Liver (tissue), 9 donors: ENCODE results near the gene LBX1. TPM values are rescaled to one million over a fixed set of nuclear protein-coding genes. Genes with fewer than 3 reads are reported as not detected.

ENCODE experiments used
- DNase-seq: peaks from one replicate; pipeline ENCODE4 v3.0.0-alpha.2; 2017; ENCODE audit warnings: low spot score
- H3K27ac ChIP-seq, 2 donors: one replicate each; pipeline ENCODE4 v1.7.0; 2013; ENCODE audit warnings: inconsistent platforms in 2 of 2, low read length in 2 of 2, control low read depth in 1 of 2, low read depth in 1 of 2, mild to moderate bottlenecking in 1 of 2
- H3K27me3 ChIP-seq, 4 donors: one replicate each; pipeline versions ENCODE4 v1.6.1 to v1.7.0; 2013; ENCODE audit warnings: low read length in 3 of 4, inconsistent platforms in 1 of 4, mild to moderate bottlenecking in 1 of 4, moderate library complexity in 1 of 4; ENCODE audit not compliant: control insufficient read depth in 4 of 4, insufficient read depth in 4 of 4
- H3K36me3 ChIP-seq, 4 donors: one replicate each; pipeline versions ENCODE4 v1.6.1 to v1.7.0; 2013; ENCODE audit warnings: low read length in 3 of 4, mild to moderate bottlenecking in 3 of 4, low read depth in 1 of 4, moderate library complexity in 1 of 4; ENCODE audit not compliant: control insufficient read depth in 4 of 4, insufficient read depth in 3 of 4
- H3K4me1 ChIP-seq, 4 donors: one replicate each; pipeline versions ENCODE4 v1.6.1 to v1.7.0; 2013; ENCODE audit warnings: low read length in 3 of 4, mild to moderate bottlenecking in 3 of 4, moderate library complexity in 1 of 4; ENCODE audit not compliant: control insufficient read depth in 4 of 4, insufficient read depth in 4 of 4
- H3K4me3 ChIP-seq, 3 donors: one replicate each; pipeline versions ENCODE4 v1.6.1 to v1.7.0; 2013; ENCODE audit warnings: low read length in 3 of 3, control low read depth in 1 of 3, low read depth in 1 of 3, mild to moderate bottlenecking in 1 of 3
- H3K9ac ChIP-seq, 2 donors: one replicate each; pipeline ENCODE4 v1.7.0; 2013; ENCODE audit warnings: low read length in 2 of 2, mild to moderate bottlenecking in 2 of 2, moderate library complexity in 2 of 2, control low read depth in 1 of 2, low read depth in 1 of 2
- H3K9me3 ChIP-seq, 4 donors: one replicate each; pipeline versions ENCODE4 v1.6.1 to v1.7.0; 2013; ENCODE audit warnings: low read length in 3 of 4; ENCODE audit not compliant: control insufficient read depth in 4 of 4
- EGR1 ChIP-seq, 2 donors: IDR thresholded peaks; 2 replicates each; pipeline ENCODE4 v1.6.1; 2016 to 2018; ENCODE audit warnings: antibody characterized with exemption in 2 of 2, low read depth in 2 of 2
- FOXA1 ChIP-seq: IDR thresholded peaks from 2 replicates; pipeline ENCODE4 v1.6.1; 2016; ENCODE audit warnings: antibody characterized with exemption
- FOXA2 ChIP-seq: IDR thresholded peaks from 2 replicates; pipeline ENCODE4 v1.6.1; 2016; ENCODE audit warnings: antibody characterized with exemption
- GABPA ChIP-seq, 2 donors: IDR thresholded peaks in 1 of 2; conservative IDR thresholded peaks in 1 of 2; 2 replicates each; pipeline ENCODE4 v1.6.1; 2016; ENCODE audit warnings: antibody characterized with exemption in 2 of 2, mild to moderate bottlenecking in 1 of 2, moderate library complexity in 1 of 2
- HNF4G ChIP-seq: IDR thresholded peaks from 2 replicates; pipeline ENCODE4 v1.6.1; 2016; ENCODE audit warnings: antibody characterized with exemption
- JUND ChIP-seq, 2 donors: IDR thresholded peaks; 2 replicates each; pipeline ENCODE4 v1.6.1; 2016; ENCODE audit warnings: antibody characterized with exemption in 2 of 2
- NR2F2 ChIP-seq: IDR thresholded peaks from 2 replicates; pipeline ENCODE4 v1.6.1; 2016; ENCODE audit warnings: antibody characterized with exemption
- RAD21 ChIP-seq, 2 donors: IDR thresholded peaks; 2 replicates each; pipeline ENCODE4 v1.6.1; 2016; ENCODE audit warnings: antibody characterized with exemption in 2 of 2, mild to moderate bottlenecking in 2 of 2
- RXRA ChIP-seq, 2 donors: IDR thresholded peaks; 2 replicates each; pipeline ENCODE4 v1.6.1; 2017 to 2018; ENCODE audit warnings: antibody characterized with exemption in 2 of 2, mild to moderate bottlenecking in 1 of 2
- SP1 ChIP-seq: IDR thresholded peaks from 2 replicates; pipeline ENCODE4 v1.6.1; 2018; ENCODE audit warnings: antibody characterized with exemption, mild to moderate bottlenecking
- TAF1 ChIP-seq: conservative IDR thresholded peaks from 2 replicates; pipeline ENCODE4 v1.6.1; 2016; ENCODE audit warnings: antibody characterized with exemption, mild to moderate bottlenecking
- YY1 ChIP-seq: IDR thresholded peaks from 2 replicates; pipeline ENCODE4 v1.6.1; 2016; ENCODE audit warnings: antibody characterized with exemption, mild to moderate bottlenecking
- WGBS: extraction: QIAGEN DNeasy Blood & Tissue Kit; methylation state at CpG from one replicate; pipeline ENCODE4 v1.1.7; 2013; 5-methylcytosine and 5-hydroxymethylcytosine counted together
- polyA plus RNA-seq, 2 donors: library from polyadenylated mRNA; stranded (reverse) in 1 of 2; unstranded in 1 of 2; fragments of 200-250 nt in 1 of 2; fragments of >200 nt in 1 of 2; fragmentation: Nextera tagmentation in 1 of 2; extraction: Ambion mirVana in 1 of 2; gene quantifications; one replicate each; pipeline versions ENCODE4 v1.2.1 to v1.2.3, GENCODE V29; 2013 to 2015
- total RNA-seq, 2 donors: library from RNA; depleted of rRNA; stranded (reverse); fragments of >200 nt; gene quantifications; one replicate each; pipeline ENCODE4 v1.2.3, GENCODE V29; 2014
- TF ChIP-seq, protein P1 (sequence below): IDR thresholded peaks from 2 replicates; pipeline ENCODE4 v1.6.1; 2016; ENCODE audit warnings: antibody characterized with exemption
- TF ChIP-seq, protein P2 (sequence below): IDR thresholded peaks from 2 replicates; pipeline ENCODE4 v1.6.1; 2016; ENCODE audit warnings: antibody characterized with exemption
- TF ChIP-seq, protein P3 (sequence below): fragments of 150-350 bp; IDR thresholded peaks from 2 replicates; pipeline ENCODE4 v1.5.1; 2017; ENCODE audit warnings: improper control_type of control experiment, low read depth, low read length; ENCODE audit not compliant: missing input control
- TF ChIP-seq, protein P4 (sequence below): IDR thresholded peaks from 2 replicates; pipeline ENCODE4 v1.6.1; 2016; ENCODE audit warnings: antibody characterized with exemption, mild to moderate bottlenecking
- donor health status: healthy.
- donor health status: healthy.
- donor health status: healthy.
- donor health status: healthy.
- donor health status: healthy.

The LBX1 gene
- total and polyA plus RNA-seq, 4 donors: not detected

DNA sequence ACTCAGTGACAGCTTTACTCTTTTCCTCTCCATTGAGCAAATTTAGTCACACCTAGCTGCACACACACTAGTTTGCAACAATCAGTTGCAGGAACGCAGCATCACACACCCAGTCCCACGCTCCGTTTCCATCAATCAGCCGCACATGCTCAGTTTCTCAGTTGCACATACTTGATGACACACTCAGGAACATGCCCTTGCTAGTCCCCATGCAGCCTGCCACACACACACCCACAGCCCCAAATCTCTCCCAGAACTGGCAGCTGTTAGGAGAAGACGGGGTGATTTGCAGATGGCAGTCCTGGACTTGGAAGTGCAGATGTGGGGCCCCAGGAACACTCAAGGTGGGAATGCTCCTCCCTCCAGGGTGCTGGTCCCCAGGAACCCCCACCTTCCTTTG, 7.7 kb downstream of the LBX1 start:
- TF ChIP-seq RXRA (IDR thresholded peaks at IDR 0.05) (no peak), RAD21 (IDR thresholded peaks at IDR 0.05) (no peak), EGR1 (IDR thresholded peaks at IDR 0.05; ENCODE audit: low read depth in 2 of 2) (no peak), JUND (IDR thresholded peaks at IDR 0.05) (no peak), FOXA1 (no peak), YY1 (no peak), GABPA (IDR thresholded peaks at IDR 0.05 in 1 of 2, conservative IDR thresholded peaks at IDR 0.05 in 1 of 2) (no peak)
- TF ChIP-seq, protein P1, sequence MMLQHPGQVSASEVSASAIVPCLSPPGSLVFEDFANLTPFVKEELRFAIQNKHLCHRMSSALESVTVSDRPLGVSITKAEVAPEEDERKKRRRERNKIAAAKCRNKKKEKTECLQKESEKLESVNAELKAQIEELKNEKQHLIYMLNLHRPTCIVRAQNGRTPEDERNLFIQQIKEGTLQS: no peak
- no peak for DNase-seq
- Histone ChIP-seq H3K4me1 (peaks cover 19 to 45% (median 27%) of the 10 kb centered on the region in 4 donors), H3K27me3 (peaks cover 0 to 49% (median 27%) of the 10 kb centered on the region in 4 donors), H3K36me3 (no peaks in the 10 kb centered on the region), H3K4me3 (no peak overlapping the region), H3K9ac (no peak overlapping the region), H3K27ac (no peak overlapping the region), H3K9me3 (no peaks in the 10 kb centered on the region)
- 15% methylated on average over 5 of the region's 5 CpGs for WGBS

DNA sequence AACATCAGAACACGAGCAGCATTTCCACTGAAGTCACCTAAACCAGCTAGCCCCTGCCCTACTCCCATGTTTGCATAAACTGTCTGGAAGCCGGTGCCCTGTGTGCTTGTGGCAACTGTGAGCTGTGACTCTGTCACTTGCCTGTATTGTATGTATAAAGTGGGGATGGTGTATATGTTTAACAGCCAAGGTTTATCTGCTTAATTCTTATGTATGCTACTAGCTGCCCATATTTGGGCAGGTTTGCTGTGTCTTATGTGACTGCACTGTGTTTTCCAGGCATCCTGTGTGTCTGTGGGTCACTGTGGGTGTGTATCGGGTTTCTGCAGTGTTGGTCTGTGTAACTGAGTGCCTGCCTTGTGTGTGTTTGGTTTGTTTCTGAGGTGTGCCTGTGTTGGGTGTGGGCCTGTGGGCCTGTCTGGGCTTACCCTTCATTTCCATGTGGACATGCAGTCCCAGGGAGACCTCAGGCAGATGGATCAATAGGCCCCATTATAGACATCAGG, 9.3 kb downstream of the LBX1 start:
- no peak overlapping the region for H3K4me3 ChIP-seq
- WGBS: 42% methylated on average over 3 of the region's 3 CpGs
- TF ChIP-seq GABPA (IDR thresholded peaks at IDR 0.05 in 1 of 2, conservative IDR thresholded peaks at IDR 0.05 in 1 of 2) (no peak), RAD21 (IDR thresholded peaks at IDR 0.05) (no peak), RXRA (IDR thresholded peaks at IDR 0.05) (no peak), TAF1 (no peak), FOXA2 (no peak), NR2F2 (no peak), SP1 (no peak), FOXA1 (no peak), HNF4G (no peak)
- TF ChIP-seq, protein P2, sequence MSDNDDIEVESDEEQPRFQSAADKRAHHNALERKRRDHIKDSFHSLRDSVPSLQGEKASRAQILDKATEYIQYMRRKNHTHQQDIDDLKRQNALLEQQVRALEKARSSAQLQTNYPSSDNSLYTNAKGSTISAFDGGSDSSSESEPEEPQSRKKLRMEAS: no peak
- TF ChIP-seq, protein P1: no peak
- TF ChIP-seq, protein P3, sequence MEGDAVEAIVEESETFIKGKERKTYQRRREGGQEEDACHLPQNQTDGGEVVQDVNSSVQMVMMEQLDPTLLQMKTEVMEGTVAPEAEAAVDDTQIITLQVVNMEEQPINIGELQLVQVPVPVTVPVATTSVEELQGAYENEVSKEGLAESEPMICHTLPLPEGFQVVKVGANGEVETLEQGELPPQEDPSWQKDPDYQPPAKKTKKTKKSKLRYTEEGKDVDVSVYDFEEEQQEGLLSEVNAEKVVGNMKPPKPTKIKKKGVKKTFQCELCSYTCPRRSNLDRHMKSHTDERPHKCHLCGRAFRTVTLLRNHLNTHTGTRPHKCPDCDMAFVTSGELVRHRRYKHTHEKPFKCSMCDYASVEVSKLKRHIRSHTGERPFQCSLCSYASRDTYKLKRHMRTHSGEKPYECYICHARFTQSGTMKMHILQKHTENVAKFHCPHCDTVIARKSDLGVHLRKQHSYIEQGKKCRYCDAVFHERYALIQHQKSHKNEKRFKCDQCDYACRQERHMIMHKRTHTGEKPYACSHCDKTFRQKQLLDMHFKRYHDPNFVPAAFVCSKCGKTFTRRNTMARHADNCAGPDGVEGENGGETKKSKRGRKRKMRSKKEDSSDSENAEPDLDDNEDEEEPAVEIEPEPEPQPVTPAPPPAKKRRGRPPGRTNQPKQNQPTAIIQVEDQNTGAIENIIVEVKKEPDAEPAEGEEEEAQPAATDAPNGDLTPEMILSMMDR: no peak
- TF ChIP-seq, protein P4, sequence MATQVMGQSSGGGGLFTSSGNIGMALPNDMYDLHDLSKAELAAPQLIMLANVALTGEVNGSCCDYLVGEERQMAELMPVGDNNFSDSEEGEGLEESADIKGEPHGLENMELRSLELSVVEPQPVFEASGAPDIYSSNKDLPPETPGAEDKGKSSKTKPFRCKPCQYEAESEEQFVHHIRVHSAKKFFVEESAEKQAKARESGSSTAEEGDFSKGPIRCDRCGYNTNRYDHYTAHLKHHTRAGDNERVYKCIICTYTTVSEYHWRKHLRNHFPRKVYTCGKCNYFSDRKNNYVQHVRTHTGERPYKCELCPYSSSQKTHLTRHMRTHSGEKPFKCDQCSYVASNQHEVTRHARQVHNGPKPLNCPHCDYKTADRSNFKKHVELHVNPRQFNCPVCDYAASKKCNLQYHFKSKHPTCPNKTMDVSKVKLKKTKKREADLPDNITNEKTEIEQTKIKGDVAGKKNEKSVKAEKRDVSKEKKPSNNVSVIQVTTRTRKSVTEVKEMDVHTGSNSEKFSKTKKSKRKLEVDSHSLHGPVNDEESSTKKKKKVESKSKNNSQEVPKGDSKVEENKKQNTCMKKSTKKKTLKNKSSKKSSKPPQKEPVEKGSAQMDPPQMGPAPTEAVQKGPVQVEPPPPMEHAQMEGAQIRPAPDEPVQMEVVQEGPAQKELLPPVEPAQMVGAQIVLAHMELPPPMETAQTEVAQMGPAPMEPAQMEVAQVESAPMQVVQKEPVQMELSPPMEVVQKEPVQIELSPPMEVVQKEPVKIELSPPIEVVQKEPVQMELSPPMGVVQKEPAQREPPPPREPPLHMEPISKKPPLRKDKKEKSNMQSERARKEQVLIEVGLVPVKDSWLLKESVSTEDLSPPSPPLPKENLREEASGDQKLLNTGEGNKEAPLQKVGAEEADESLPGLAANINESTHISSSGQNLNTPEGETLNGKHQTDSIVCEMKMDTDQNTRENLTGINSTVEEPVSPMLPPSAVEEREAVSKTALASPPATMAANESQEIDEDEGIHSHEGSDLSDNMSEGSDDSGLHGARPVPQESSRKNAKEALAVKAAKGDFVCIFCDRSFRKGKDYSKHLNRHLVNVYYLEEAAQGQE: no peak
- H3K27ac ChIP-seq: no peak overlapping the region
- no peaks in the 10 kb centered on the region for H3K36me3 ChIP-seq
- peaks cover 0 to 36% (median 22%) of the 10 kb centered on the region in 4 donors for H3K27me3 ChIP-seq
- H3K4me1 ChIP-seq: peaks cover 11 to 39% (median 21%) of the 10 kb centered on the region in 4 donors
- DNase-seq: no peak
- H3K9ac ChIP-seq: no peak overlapping the region
- no peaks in the 10 kb centered on the region for H3K9me3 ChIP-seq
